GM19023 (cell line): Measurements from ENCODE around the gene CD6.

Experiments
- ATAC-seq: cut with Tn5 transposase; IDR thresholded peaks from one replicate; pipeline ENCODE4 v1.9.1; 2021; ENCODE audit warnings: mild to moderate bottlenecking, moderate library complexity; ENCODE audit not compliant: unreplicated experiment

CD6 gene

DNA sequence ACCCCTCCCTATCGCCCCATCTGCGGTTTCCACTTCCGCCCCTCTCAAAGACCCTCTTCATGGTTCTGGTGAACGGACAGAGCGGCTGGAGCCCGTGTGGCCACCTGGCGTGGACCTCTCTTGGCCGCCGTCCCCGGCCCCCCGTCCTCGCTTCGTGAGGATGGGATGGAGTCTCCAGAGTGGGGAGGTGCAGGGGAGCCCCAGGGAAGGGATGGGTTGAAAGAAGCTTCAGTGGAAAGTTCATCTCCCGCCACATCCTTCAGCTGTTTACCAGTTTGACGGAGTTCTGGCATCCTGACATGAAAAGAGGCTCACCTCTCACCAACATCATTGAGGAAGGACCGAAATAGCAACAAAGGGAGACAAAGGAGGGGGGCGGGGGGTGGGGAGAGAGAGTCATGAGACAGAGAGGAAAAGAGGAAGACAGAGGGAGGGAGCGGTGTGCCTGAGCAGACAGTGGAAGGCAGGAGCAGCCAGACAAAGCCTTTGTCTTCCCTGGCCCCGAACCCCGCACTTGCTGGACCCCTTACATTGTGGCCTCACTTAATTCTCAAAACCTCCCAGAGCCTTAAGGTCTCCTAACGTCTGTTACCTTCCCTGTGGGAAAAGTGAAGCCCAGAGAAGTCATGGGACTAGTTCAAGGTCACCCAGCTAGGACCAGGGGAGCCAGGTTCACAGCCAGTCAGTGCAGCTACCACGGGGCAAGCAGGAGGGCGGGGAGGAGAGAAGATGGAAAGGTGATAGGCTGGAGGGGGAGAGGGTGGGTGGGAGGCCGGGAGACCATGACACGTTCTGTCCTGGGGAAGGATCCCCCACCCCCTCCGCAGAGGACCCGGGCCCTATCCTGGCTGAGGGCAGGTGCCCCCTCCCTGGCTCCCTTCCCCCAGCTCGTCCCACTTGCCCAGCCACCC, 54.9 kb downstream of the CD6 start:
- ATAC-seq: no peak

DNA sequence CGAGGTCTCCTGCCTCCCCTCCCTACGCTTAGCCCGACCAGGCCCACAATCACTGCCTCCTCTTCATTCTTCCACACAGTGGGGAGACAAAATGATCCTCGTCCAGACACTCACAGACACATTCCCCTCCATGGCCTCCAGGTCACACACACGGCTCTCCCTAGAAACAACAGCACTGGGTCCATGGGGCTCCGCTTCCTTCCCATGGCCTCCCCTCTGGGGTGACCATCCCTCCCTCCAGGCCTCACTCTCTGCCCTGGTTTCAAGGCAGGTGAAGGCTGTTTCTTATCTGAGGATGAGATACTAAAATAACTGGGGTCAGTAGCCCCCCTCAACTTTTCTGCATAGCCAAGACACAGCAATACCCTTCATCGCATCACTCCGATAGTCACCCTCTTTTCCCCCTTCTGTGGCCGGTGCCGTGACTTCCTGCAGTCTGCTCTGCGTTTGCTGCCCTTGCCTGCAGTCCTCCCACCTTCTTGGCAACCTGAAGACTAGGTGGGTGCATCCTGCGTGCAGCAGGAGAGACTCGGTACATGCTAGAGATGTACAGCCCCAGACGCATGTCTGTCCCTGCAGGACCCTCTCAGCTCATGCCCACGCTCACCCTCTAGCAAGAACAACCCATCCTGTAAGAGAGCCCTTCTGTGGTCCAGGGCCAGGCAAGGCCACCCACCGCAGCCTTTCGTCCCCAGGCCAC, 55.8 kb downstream of the CD6 start:
- ATAC-seq: no peak

DNA sequence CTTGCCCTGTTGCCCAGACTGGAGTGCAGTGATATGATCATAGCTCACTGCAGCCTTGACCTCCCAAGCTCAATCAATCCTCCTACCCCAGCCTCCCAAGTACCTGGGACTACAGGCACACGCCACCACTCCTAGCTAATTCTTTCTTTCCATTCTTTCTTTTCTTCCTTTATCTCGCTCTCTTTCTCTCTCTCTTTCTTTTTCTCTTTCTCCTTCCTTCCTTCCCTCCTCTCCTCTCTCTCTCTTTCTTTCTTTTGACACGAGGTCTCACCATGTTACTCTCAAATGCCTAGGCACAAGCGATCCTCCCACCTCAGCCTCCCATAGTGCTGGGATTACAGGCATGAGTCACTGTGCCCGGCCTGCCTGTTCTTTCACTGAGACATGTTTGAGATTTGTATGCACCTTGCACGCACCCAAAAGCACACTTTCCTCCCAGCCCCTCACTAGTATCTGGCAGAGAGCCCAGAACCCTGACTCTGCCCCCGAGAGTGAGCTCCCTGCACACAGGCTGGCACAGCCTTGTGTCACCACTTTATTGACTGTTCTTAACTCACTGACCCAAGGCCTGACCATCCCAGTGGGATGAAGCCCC, 56.8 kb downstream of the CD6 start:
- peak; percentile 70 for ATAC-seq

DNA sequence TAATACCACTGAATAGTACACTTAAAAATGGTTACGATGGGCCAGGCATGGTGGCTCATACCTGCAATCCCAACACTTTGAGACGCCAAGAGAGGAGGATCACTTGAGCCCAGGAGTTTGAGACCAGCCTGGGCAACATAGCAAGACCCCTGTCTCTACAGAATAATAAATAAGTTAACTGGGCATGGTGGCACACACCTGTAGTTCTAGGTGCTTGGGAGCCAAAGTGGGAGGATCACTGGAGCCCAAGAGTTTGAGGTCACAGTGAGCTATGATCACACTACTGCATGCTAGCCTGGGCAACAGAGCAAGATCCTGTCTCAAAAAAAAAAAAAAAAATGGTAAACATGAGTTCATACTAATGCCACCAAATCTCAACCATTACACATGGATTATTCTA, 61.3 kb downstream of the CD6 start:
- no peak for ATAC-seq

DNA sequence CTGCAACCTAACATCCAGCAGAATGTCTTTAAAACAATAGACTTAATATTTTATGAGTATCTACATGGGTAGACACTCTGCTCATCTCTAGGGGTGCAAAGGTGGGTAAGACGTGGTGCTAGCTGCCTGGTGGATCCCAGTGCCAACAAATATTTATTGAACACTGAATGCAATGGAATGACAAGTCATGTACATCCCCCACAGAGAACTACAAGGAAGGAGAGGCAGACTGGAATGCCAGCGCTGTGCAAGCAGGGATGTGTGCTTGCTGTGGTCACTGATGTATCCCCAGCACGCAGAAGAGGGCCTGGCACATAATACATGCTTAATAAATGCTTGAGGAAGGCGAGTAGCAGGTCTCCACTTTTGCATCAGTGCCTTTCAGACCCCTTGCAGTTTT, 61.9 kb downstream of the CD6 start:
- no peak for ATAC-seq

DNA sequence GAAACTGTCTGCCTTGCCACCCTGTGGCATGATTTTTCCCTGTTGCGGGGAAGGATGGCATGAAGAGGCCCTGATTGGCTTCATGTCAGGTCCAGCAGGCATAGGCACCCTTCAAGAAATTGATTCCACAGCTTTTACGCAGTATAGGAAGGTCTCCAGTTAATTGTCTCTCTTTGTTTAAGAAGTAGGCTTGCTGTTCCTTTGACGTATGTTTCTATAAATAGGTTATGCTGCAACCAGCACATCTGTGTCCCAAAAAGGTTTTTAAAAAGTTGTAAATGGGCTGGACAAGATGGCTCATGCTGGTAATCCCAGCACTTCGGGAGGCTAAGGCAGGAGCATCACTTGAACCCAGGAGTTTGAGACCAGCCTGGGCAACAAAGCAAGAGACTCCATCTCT, 62.6 kb downstream of the CD6 start:
- ATAC-seq: no peak

DNA sequence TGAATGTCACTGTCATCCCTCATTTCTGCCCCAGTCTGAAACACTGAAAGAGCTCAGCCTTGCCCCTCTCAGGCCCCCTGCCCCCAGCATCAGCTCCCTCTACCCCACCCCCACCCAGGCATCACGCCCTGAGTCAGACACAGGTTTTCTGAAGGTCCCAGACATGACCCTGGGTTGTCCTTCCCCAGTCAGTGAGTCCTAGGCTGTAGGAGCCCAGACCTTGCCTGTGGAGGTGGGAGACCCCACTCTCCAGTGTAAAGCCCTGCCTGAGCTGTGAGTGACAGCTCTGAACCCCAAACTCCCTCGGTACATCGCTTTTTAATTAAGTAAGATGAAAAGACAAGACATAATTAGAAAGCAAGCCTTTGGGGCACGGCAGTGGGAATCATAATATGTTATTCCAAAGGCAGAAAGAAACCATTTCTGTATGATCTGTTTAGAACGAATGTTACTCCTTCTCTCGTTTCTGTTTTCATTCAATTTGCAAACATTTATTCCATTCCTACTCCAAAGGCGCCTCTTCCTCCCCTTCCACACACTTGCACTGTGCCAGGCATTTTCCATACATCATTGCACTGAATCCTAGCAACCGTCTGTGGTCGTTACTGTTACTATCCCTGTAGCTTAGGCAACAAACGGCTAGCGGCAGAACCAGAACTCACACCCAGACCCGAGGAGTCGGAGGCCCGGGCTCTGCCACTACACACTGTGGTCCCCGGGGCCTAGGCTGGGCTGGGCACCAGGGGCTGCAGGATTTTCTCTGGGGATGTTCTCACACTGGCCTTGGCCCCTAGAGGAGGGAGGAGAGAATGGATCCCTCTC, 63.4 kb downstream of the CD6 start:
- ATAC-seq: no peak

DNA sequence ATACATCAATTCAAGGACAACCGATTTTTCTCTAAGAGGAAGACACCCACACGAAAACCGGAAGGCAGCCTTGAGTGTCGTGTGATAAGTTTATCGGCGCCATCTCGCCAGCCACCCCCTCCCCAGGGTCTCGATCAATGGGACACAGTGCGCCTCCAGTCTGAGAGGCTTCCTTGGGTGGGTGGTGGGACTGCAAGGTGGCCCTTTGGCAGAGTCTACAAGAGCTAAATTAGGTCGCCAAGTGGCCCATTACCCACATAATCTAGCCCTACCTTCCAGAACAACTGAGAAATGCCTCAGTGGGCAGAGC, 64.0 kb downstream of the CD6 start:
- no peak for ATAC-seq

DNA sequence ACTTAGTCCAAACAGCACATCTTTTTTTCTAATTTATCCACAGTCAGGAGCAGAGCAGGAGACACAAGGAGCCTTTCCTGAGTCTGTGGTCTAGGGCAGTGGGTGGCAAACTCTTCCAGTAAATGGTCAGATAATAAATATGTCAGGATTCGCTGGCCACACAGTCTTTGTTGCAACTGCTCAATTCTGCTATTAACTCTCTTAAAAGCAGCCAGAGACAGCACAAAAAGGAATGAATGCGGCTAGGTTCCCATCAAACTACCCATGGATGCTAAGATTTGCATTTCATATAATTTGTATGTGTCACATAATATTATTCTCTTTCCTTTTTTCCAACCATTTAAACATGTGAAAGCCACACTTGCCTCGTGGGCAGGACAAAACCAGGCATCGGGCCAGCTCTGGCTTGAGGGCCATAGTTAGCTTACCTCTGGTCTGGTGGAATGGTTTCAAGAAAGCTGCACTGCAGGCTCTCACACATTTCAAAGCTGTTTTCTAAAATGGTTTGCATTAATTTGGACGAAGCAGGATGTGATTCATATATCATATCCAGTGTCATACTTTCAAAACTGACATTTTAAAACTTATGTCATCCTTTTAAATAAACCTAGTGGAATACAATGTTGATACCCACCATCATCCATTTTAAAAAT, 66.1 kb downstream of the CD6 start:
- no peak for ATAC-seq

DNA sequence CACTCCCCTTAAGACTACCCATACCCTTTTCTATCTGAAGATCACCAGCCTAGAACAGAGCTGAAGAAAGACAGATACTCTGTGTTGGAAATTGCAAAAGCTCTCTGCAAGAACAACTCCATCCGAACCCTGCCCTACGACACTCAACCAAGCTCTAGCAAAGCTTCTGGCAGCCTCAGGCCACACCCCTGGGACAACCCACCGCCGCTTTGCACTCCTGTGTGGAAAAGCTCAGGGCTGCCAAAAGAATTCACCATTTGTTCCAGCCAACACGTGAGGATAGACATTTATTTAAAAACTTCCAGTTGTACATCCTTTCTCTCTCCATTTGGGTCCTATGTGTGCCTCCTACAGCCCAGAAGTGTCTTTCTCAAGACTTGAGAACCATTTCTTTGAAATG, 68.4 kb downstream of the CD6 start:
- ATAC-seq: no peak

DNA sequence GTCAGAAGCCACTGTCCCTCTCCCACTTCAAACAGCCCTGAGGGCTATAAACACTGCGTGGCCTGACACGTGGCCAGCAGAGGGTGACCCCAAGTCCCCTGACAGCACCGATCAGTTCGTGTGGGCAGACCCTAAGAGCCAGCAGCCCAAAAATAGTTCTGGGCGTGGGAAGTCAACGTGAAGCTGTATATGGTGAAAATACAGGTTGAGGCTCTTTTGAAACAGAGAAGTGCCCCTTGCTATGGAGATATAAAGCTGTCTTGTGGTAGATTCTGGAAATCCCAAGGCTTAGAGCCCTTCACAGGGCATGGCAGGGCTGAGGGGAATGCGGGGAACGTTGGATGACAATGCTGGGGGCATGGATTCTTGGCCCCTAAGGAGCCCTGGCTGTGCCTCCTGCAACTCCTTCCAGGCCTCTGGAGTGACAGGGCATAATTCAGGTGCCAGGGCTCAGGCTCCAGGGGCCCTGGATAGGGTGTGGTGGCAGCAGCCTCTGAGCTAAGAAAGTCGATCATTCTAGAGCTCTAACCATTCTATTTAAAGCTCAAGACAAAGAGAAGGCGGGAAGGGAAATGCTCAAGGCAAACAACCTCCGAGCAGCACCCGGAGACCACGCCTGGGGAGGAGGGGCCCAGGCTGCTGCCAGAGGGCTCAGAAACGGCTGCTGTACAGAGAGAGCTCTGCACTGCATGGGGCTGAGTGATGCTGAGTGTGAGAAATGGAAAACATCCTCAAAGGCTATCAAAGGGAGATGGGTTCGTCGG, 70.5 kb downstream of the CD6 start:
- ATAC-seq: peak; percentile 92

DNA sequence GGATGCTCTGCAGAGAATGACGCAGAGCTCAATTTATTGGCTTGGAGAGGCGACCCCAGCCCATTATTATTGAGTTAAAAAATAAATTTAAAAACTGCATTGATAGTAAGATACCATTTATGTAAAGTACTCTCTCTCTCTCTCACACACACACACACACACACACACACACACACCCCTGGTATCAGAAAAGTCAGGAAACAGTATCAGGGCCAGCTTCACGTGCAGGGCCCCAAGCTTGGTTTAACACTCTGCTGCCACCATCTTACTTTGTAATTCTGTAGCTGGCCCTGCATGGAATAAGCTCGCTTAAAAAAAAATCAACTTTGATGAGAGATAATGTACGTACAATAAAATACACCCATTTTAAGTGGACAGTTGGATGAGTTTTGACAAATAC, 71.1 kb downstream of the CD6 start:
- no peak for ATAC-seq

DNA sequence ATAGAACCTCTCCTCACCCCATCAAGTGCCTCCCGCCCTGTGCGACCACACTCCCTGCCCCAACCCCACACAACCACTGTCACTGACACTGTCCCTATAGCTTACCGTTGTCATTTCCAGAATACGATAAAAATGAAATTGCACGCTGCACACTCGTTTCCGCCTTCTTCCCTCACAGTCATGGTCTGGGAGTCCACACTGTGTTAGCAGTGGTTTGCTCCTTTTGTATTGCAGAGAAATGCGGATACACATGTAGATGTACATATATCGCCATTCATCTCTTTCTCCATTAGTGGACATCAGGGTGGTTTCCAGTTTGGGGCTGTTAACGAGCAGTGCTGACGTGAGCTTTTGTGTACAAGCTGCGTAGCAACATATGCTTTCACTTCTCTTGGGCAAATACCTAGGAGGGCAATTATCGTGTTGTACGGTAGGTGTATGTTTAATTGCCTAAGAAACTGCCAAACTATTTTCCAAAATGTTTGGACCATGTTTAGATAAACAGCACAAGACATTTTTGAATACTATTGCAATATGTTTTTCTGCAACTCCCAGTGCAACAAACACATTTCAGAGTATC, 71.6 kb downstream of the CD6 start:
- no peak for ATAC-seq

DNA sequence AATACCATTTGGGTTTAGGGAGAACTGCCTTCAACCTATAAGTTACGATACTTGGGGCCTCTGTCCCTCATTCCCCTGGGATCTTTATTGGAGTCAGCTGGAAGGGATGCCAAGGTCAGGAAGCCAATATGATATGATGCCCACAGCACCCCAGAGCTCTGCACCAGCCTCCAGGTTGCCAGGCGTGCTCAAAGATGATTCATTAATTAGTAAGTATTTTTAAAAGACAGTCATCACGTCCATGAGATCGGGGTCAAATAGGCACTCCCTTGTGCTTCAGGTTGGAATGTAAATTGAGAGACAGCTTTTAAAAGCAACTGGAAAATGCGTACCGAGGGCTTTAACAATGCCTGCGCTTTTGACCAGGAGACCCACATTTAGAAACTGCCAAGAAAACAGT, 73.8 kb downstream of the CD6 start:
- no peak for ATAC-seq

DNA sequence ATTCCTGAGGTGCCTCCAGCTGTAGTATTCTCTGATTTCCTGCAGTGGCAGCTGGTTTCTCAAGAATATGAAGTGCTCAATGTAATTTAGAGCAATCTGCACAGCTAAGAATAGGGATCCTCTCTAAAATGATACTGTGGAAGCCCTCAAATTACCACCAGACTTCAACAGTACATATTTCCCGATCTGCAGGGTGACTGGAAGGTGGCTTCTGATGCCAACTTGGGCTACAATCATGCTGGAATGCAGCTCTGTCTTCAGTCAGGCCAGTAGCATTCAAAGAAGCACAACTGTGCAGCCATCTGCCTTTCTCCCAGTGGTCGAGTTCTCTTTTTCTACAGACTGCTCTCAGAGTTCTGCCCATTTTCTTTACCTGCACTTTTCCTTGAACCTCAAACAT, 75.4 kb downstream of the CD6 start:
- ATAC-seq: no peak

DNA sequence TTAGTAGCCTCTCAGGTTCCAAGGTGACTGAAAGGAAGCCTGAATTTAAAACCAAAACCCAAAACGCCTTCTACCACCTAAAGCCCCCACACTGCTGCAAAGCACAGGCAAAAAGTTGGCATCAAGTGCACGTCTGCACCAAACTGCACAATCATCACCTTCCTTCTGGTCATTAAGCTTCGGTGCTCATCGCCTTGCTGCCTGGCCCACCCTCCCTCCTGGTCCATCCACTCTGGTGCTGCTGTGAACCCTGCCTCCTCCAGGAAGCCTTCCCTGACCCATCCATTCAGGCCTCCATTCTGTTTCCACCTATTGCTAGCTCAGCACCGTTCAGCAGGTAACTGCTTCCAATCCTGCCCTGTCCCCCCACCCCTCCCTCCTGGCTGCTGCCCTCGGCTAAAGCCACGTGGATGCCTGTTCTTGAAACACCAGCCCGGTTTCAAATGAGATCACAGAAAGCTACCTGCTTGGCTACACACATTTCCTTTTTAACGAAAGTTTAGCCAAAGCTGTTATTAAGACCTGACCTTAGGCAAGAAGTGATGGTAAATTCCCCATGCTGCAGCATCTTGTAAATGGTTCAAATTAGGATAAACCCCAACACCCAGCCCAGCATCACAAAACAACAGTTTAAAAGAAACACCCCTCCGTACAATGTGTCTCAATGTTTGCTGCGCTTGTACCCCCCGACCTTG, 77.0 kb downstream of the CD6 start:
- ATAC-seq: no peak

DNA sequence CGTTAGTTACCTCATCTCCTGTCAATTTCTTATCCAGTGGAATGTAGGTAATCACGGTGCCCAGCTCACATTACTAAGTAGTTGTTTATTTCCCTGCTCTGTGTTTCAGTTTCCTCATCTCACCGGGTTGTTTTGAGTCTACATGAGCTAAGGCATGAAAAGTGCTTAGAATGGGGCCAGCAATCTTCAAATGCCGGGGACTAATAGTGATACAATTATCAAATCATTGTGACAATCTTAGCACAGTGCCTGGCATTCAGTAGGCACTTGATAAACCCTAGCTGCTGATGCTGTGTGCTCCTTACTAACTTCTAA, 77.5 kb downstream of the CD6 start:
- no peak for ATAC-seq

DNA sequence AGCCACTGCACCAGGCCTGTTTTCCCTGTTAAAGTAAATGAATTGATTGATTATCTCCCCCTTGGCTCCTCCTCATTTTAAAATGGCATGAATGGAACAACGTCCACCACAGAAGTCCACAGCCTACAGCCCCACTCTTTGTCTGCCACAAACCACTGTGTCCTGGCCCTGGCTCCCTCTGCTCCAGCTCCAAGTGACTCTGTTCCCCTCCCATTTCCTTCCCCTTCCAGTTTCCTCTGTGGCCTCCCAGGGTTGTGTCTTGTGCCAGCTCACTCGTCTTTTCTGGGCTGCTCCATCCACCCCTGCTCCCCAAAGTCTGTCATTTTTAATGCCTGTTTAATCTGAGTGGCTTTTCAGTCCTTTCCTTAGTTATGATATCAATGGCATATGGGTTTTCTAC, 78.4 kb downstream of the CD6 start:
- no peak for ATAC-seq
